Parathyroid adenoma (tissue), 2 donors: ENCODE results near the gene MAD1L1.

ENCODE experiments used
- H2AFZ ChIP-seq: fragments of 300-600 bp; sonication (generic); one replicate; pipeline ENCODE4 v1.7.0; 2017; ENCODE audit warnings: antibody characterized with exemption, mild to moderate bottlenecking
- H3K27ac ChIP-seq: fragments of 300-600 bp; sonication (generic); one replicate; pipeline ENCODE4 v1.7.0; 2017
- H3K27me3 ChIP-seq: fragments of 300-600 bp; sonication (generic); one replicate; pipeline ENCODE4 v1.7.0; 2017; ENCODE audit warnings: low read length; ENCODE audit not compliant: control insufficient read depth, insufficient read depth
- H3K36me3 ChIP-seq: fragments of 300-600 bp; sonication (generic); one replicate; pipeline ENCODE4 v1.7.0; 2017; ENCODE audit warnings: low read length; ENCODE audit not compliant: control insufficient read depth, insufficient read depth
- H3K4me1 ChIP-seq: fragments of 300-600 bp; sonication (generic); one replicate; pipeline ENCODE4 v1.7.0; 2017; ENCODE audit warnings: control low read depth
- H3K4me2 ChIP-seq: fragments of 300-600 bp; sonication (generic); one replicate; pipeline ENCODE4 v1.7.0; 2017; ENCODE audit warnings: low read length
- H3K4me3 ChIP-seq: fragments of 300-600 bp; sonication (generic); one replicate; pipeline ENCODE4 v1.7.0; 2017; ENCODE audit warnings: low read depth, low read length
- H3K79me2 ChIP-seq: fragments of 300-600 bp; sonication (generic); one replicate; pipeline ENCODE4 v1.7.0; 2017; ENCODE audit warnings: control low read depth
- H3K9ac ChIP-seq: fragments of 300-600 bp; sonication (generic); one replicate; pipeline ENCODE4 v1.7.0; 2017; ENCODE audit warnings: mild to moderate bottlenecking
- H3K9me3 ChIP-seq: fragments of 300-600 bp; sonication (generic); one replicate; pipeline ENCODE4 v1.7.0; 2017; ENCODE audit warnings: low read length; ENCODE audit not compliant: control insufficient read depth
- CTCF ChIP-seq: fragments of 300-600 bp; sonication (generic); IDR thresholded peaks from one replicate; pipeline ENCODE4 v1.7.0; 2017; ENCODE audit warnings: antibody characterized with exemption, mild to moderate bottlenecking
- donor health status: primary hyperparathyroidism.

MAD1L1 gene

GRCh38 chr7:1800902-1801301 lies 431.8 kb downstream of the MAD1L1 start:
- Histone ChIP-seq H3K4me3 (no peak overlapping the region), H3K79me2 (no peaks in the 10 kb centered on the region), H3K36me3 (no peaks in the 10 kb centered on the region), H3K4me1 (no peaks in the 10 kb centered on the region), H3K4me2 (no peak overlapping the region), H3K9ac (no peak overlapping the region), H3K27me3 (no peaks in the 10 kb centered on the region), H3K9me3 (no peaks in the 10 kb centered on the region), H2AFZ (no peak overlapping the region), H3K27ac (no peak overlapping the region)
- TF ChIP-seq CTCF = no peak

GRCh38 chr7:1798191-1798590 lies 434.6 kb downstream of the MAD1L1 start:
- no peaks in the 10 kb centered on the region for H3K4me1 ChIP-seq
- H3K27ac ChIP-seq = no peak overlapping the region
- H3K9ac ChIP-seq = no peak overlapping the region
- H3K79me2 ChIP-seq = no peaks in the 10 kb centered on the region
- no peak overlapping the region for H2AFZ ChIP-seq
- no peaks in the 10 kb centered on the region for H3K27me3 ChIP-seq
- no peaks in the 10 kb centered on the region for H3K36me3 ChIP-seq
- no peak for TF ChIP-seq CTCF
- H3K4me2 ChIP-seq = no peak overlapping the region
- H3K4me3 ChIP-seq = no peak overlapping the region
- H3K9me3 ChIP-seq = no peaks in the 10 kb centered on the region

- no peaks in the 10 kb centered on the region for H3K9me3 ChIP-seq
These were observed 437.7 kb downstream of the MAD1L1 start for GRCh38 chr7:1794888-1795542.

GRCh38 chr7:1787681-1788235 lies 445.0 kb downstream of the MAD1L1 start:
- Histone ChIP-seq H3K4me2 (no peak overlapping the region), H3K9me3 (peaks cover 3% of the 10 kb centered on the region), H3K36me3 (no peaks in the 10 kb centered on the region), H3K27ac (no peak overlapping the region), H3K79me2 (no peaks in the 10 kb centered on the region), H2AFZ (no peak overlapping the region), H3K4me1 (no peaks in the 10 kb centered on the region), H3K4me3 (no peak overlapping the region), H3K27me3 (no peaks in the 10 kb centered on the region), H3K9ac (no peak overlapping the region)
- TF ChIP-seq CTCF = no peak

More at GRCh38 chr7:1794888-1795542, 437.7 kb downstream of the MAD1L1 start:
- Histone ChIP-seq H3K27me3 (no peaks in the 10 kb centered on the region), H3K4me2 (no peak overlapping the region), H3K36me3 (no peaks in the 10 kb centered on the region), H3K9ac (no peak overlapping the region), H3K79me2 (no peaks in the 10 kb centered on the region), H3K4me3 (no peak overlapping the region), H3K4me1 (no peaks in the 10 kb centered on the region), H3K27ac (no peak overlapping the region), H2AFZ (no peak overlapping the region)
- no peak for TF ChIP-seq CTCF

GRCh38 chr7:1787241-1787640 lies 445.5 kb downstream of the MAD1L1 start:
- H3K27ac ChIP-seq = no peak overlapping the region
- H3K4me1 ChIP-seq = no peaks in the 10 kb centered on the region
- H3K36me3 ChIP-seq = no peaks in the 10 kb centered on the region
- peaks cover 3% of the 10 kb centered on the region for H3K9me3 ChIP-seq
- TF ChIP-seq CTCF = no peak
- H3K79me2 ChIP-seq = no peaks in the 10 kb centered on the region
- no peak overlapping the region for H3K4me3 ChIP-seq
- H2AFZ ChIP-seq = no peak overlapping the region
- no peaks in the 10 kb centered on the region for H3K27me3 ChIP-seq
- no peak overlapping the region for H3K4me2 ChIP-seq
- no peak overlapping the region for H3K9ac ChIP-seq
